Measurements from ENCODE around the gene NBPF1.

DNA sequence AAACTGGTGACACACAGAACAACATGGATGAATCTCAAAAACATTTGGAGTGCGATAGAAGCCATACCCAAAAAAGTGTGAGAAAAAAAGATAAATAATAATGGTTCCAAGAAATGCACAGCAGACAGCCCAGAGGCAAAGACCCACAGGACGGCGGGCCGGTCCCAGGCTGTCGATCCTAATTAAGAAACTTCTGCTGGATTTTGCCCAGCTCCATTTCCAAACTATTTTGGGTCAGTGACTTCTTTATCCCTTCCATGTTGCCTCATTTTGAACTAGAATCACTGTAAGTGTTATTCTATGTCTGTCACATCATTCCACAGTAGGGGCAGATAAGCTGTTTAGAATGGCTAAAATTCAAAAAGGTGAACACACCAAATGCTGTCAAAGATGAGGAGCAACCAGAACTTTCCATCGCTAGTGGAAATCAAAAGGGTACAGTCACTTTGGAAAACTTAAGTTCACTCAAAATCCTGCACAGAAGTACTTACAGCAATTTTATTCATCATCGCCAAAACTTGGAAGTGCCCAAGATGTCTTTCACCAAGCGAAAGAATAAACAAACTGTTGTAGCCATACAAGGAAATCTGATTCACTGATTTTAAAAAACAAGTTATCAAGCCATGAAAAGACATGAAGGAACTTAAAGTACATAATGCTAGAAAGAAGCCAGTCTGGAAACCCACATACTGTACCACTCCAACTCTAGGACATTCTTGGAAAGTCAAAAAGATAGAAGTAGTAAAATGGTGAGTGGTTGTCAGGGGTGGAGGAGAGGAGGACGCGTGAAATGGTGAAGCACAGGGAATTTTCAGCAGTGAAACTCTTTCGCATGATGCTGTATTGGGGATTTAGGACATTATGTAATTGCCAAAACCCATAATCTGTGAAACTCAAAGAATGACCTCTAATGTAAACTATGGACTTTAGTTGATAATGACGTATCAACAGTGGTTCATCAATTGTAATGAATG, 7.5 kb downstream of the NBPF1 start:
- TF ChIP-seq, protein P1, sequence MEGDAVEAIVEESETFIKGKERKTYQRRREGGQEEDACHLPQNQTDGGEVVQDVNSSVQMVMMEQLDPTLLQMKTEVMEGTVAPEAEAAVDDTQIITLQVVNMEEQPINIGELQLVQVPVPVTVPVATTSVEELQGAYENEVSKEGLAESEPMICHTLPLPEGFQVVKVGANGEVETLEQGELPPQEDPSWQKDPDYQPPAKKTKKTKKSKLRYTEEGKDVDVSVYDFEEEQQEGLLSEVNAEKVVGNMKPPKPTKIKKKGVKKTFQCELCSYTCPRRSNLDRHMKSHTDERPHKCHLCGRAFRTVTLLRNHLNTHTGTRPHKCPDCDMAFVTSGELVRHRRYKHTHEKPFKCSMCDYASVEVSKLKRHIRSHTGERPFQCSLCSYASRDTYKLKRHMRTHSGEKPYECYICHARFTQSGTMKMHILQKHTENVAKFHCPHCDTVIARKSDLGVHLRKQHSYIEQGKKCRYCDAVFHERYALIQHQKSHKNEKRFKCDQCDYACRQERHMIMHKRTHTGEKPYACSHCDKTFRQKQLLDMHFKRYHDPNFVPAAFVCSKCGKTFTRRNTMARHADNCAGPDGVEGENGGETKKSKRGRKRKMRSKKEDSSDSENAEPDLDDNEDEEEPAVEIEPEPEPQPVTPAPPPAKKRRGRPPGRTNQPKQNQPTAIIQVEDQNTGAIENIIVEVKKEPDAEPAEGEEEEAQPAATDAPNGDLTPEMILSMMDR (IDR thresholded peaks at IDR 0.05 in 8 of 11, conservative IDR thresholded peaks at IDR 0.05 in 3 of 11) = no peak
- no peak for TF ChIP-seq POLR2A (IDR thresholded peaks at IDR 0.05)

All from spleen (tissue), 7 donors.